ENCODE data around the gene RPAP3.
A peak's percentile ranks its signal among the peaks of the same experiment; 100 is the strongest.

The RPAP3 gene

GRCh38 chr12:47731723-47732122, 25.9 kb upstream of the RPAP3 start:
- Histone ChIP-seq H3K79me1 (replicated peaks; ENCODE audit: low read length, poor library complexity, severe bottlenecking) (no peaks in the 10 kb centered on the region), H2AFZ (ENCODE audit: low read depth, low read length) (no peak overlapping the region), H4K8ac (ENCODE audit: low read length) (no peak overlapping the region), H3K27ac (ENCODE audit: low read length, poor library complexity, severe bottlenecking) (no peak overlapping the region), H2BK15ac (ENCODE audit: low read depth, poor library complexity, severe bottlenecking) (no peak overlapping the region), H2BK120ac (ENCODE audit: low read depth, low read length) (no peak overlapping the region), H2AK5ac (ENCODE audit: low read length, severe bottlenecking) (no peak overlapping the region), H3K4me2 (ENCODE audit: low read length, poor library complexity, severe bottlenecking) (no peak overlapping the region), H3K14ac (ENCODE audit: low read length in 2 of 2) (no peak overlapping the region), H3K9ac (ENCODE audit: low read length) (no peak overlapping the region), H3K23ac (ENCODE audit: low read length in 2 of 2) (no peak overlapping the region), H4K91ac (ENCODE audit: low read length) (no peak overlapping the region), H3K27me3 (ENCODE audit: control insufficient read depth in 1 of 2, insufficient read depth in 1 of 2, low read length in 2 of 2) (no peaks in the 10 kb centered on the region), H3K36me3 (ENCODE audit: control insufficient read depth in 1 of 2, insufficient read depth in 2 of 2, low read depth in 1 of 2, low read length in 2 of 2) (peaks cover 0 to 18% of the 10 kb centered on the region in 2 experiments), H2BK5ac (ENCODE audit: low read depth, low read length, poor library complexity, severe bottlenecking) (no peak overlapping the region), H3K9me3 (ENCODE audit: control insufficient read depth, low read length) (no peaks in the 10 kb centered on the region), H3K4me1 (ENCODE audit: control insufficient read depth, insufficient read depth, low read depth, low read length) (peaks cover 17% of the 10 kb centered on the region), H3K18ac (ENCODE audit: low read depth in 1 of 2, low read length in 2 of 2) (no peak overlapping the region), H2BK12ac (ENCODE audit: low read length in 2 of 2) (no peak overlapping the region), H3K4me3 (ENCODE audit: insufficient read depth in 1 of 2, low read depth in 1 of 2, low read length in 2 of 2) (no peak overlapping the region), H3K4ac (ENCODE audit: low read depth in 1 of 2, low read length in 2 of 2) (no peak overlapping the region)
- WGBS: 83% methylated on average over 5 of the region's 5 CpGs
- DNase-seq: no peak

- Histone ChIP-seq H3K9ac (ENCODE audit: low read length) (no peak overlapping the region), H2BK12ac (ENCODE audit: low read length in 2 of 2) (no peak overlapping the region), H3K27me3 (ENCODE audit: control insufficient read depth in 1 of 2, insufficient read depth in 1 of 2, low read length in 2 of 2) (no peaks in the 10 kb centered on the region), H3K27ac (ENCODE audit: low read length, poor library complexity, severe bottlenecking) (no peak overlapping the region), H3K18ac (ENCODE audit: low read depth in 1 of 2, low read length in 2 of 2) (peak overlapping the region in 1 of 2 experiments; percentile 54), H3K23ac (ENCODE audit: low read length in 2 of 2) (no peak overlapping the region), H3K4ac (ENCODE audit: low read depth in 1 of 2, low read length in 2 of 2) (no peak overlapping the region), H2BK5ac (ENCODE audit: low read depth, low read length, poor library complexity, severe bottlenecking) (no peak overlapping the region), H3K36me3 (ENCODE audit: control insufficient read depth in 1 of 2, insufficient read depth in 2 of 2, low read depth in 1 of 2, low read length in 2 of 2) (peaks cover 0 to 5% of the 10 kb centered on the region in 2 experiments), H3K4me1 (ENCODE audit: control insufficient read depth, insufficient read depth, low read depth, low read length) (peaks cover 14% of the 10 kb centered on the region), H3K9me3 (ENCODE audit: control insufficient read depth, low read length) (no peaks in the 10 kb centered on the region), H3K79me1 (replicated peaks; ENCODE audit: low read length, poor library complexity, severe bottlenecking) (no peaks in the 10 kb centered on the region), H4K8ac (ENCODE audit: low read length) (no peak overlapping the region), H3K14ac (ENCODE audit: low read length in 2 of 2) (no peak overlapping the region), H3K4me3 (ENCODE audit: insufficient read depth in 1 of 2, low read depth in 1 of 2, low read length in 2 of 2) (no peak overlapping the region), H2BK15ac (ENCODE audit: low read depth, poor library complexity, severe bottlenecking) (no peak overlapping the region), H4K91ac (ENCODE audit: low read length) (no peak overlapping the region), H2AFZ (ENCODE audit: low read depth, low read length) (no peak overlapping the region), H2AK5ac (ENCODE audit: low read length, severe bottlenecking) (no peak overlapping the region), H3K4me2 (ENCODE audit: low read length, poor library complexity, severe bottlenecking) (no peak overlapping the region), H2BK120ac (ENCODE audit: low read depth, low read length) (no peak overlapping the region)
- no peak for DNase-seq
- 94% methylated on average over 6 of the region's 8 CpGs for WGBS
Observed at GRCh38 chr12:47730341-47730744, 24.5 kb upstream of the RPAP3 start.

GRCh38 chr12:47729233-47729632, 23.4 kb upstream of the RPAP3 start:
- Histone ChIP-seq H2BK12ac (ENCODE audit: low read length in 2 of 2) (no peak overlapping the region), H3K14ac (ENCODE audit: low read length in 2 of 2) (no peak overlapping the region), H3K9me3 (ENCODE audit: control insufficient read depth, low read length) (no peaks in the 10 kb centered on the region), H3K79me1 (replicated peaks; ENCODE audit: low read length, poor library complexity, severe bottlenecking) (no peaks in the 10 kb centered on the region), H2BK15ac (ENCODE audit: low read depth, poor library complexity, severe bottlenecking) (no peak overlapping the region), H3K9ac (ENCODE audit: low read length) (peak overlapping the region; percentile 2), H2BK120ac (ENCODE audit: low read depth, low read length) (no peak overlapping the region), H3K27ac (ENCODE audit: low read length, poor library complexity, severe bottlenecking) (no peak overlapping the region), H3K4me1 (ENCODE audit: control insufficient read depth, insufficient read depth, low read depth, low read length) (peaks cover 6% of the 10 kb centered on the region), H3K23ac (ENCODE audit: low read length in 2 of 2) (no peak overlapping the region), H2BK5ac (ENCODE audit: low read depth, low read length, poor library complexity, severe bottlenecking) (no peak overlapping the region), H3K18ac (ENCODE audit: low read depth in 1 of 2, low read length in 2 of 2) (no peak overlapping the region), H2AK5ac (ENCODE audit: low read length, severe bottlenecking) (no peak overlapping the region), H2AFZ (ENCODE audit: low read depth, low read length) (no peak overlapping the region), H3K27me3 (ENCODE audit: control insufficient read depth in 1 of 2, insufficient read depth in 1 of 2, low read length in 2 of 2) (no peaks in the 10 kb centered on the region), H3K36me3 (ENCODE audit: control insufficient read depth in 1 of 2, insufficient read depth in 2 of 2, low read depth in 1 of 2, low read length in 2 of 2) (peaks cover 0 to 5% of the 10 kb centered on the region in 2 experiments), H4K8ac (ENCODE audit: low read length) (no peak overlapping the region), H3K4ac (ENCODE audit: low read depth in 1 of 2, low read length in 2 of 2) (no peak overlapping the region), H3K4me3 (ENCODE audit: insufficient read depth in 1 of 2, low read depth in 1 of 2, low read length in 2 of 2) (no peak overlapping the region), H4K91ac (ENCODE audit: low read length) (no peak overlapping the region), H3K4me2 (ENCODE audit: low read length, poor library complexity, severe bottlenecking) (no peak overlapping the region)
- peak; percentile 65 for DNase-seq
- 67% methylated on average over 3 of the region's 3 CpGs for WGBS

GRCh38 chr12:47725893-47726292, 20.1 kb upstream of the RPAP3 start:
- H3K4me1 ChIP-seq (ENCODE audit: control insufficient read depth, insufficient read depth, low read depth, low read length): peaks cover 6% of the 10 kb centered on the region
- 40% methylated on average over 5 of the region's 5 CpGs for WGBS
- no peak overlapping the region for H2AK5ac ChIP-seq (ENCODE audit: low read length, severe bottlenecking)
- H3K18ac ChIP-seq (ENCODE audit: low read depth in 1 of 2, low read length in 2 of 2): no peak overlapping the region
- peak overlapping the region; percentile 4 for H2BK15ac ChIP-seq (ENCODE audit: low read depth, poor library complexity, severe bottlenecking)
- no peak overlapping the region for H2BK120ac ChIP-seq (ENCODE audit: low read depth, low read length)
- no peaks in the 10 kb centered on the region for H3K27me3 ChIP-seq (ENCODE audit: control insufficient read depth in 1 of 2, insufficient read depth in 1 of 2, low read length in 2 of 2)
- no peak overlapping the region for H2BK12ac ChIP-seq (ENCODE audit: low read length in 2 of 2)
- H3K9ac ChIP-seq (ENCODE audit: low read length): peak overlapping the region; percentile 73
- no peak overlapping the region for H3K23ac ChIP-seq (ENCODE audit: low read length in 2 of 2)
- peak; percentile 47 for DNase-seq
- H2AFZ ChIP-seq (ENCODE audit: low read depth, low read length): no peak overlapping the region
- H3K4me2 ChIP-seq (ENCODE audit: low read length, poor library complexity, severe bottlenecking): no peak overlapping the region
- no peak overlapping the region for H2BK5ac ChIP-seq (ENCODE audit: low read depth, low read length, poor library complexity, severe bottlenecking)
- peaks cover 0 to 8% of the 10 kb centered on the region in 2 experiments for H3K36me3 ChIP-seq (ENCODE audit: control insufficient read depth in 1 of 2, insufficient read depth in 2 of 2, low read depth in 1 of 2, low read length in 2 of 2)
- H3K4me3 ChIP-seq (ENCODE audit: insufficient read depth in 1 of 2, low read depth in 1 of 2, low read length in 2 of 2): peak overlapping the region in 1 of 2 experiments; percentile 52
- no peaks in the 10 kb centered on the region for H3K9me3 ChIP-seq (ENCODE audit: control insufficient read depth, low read length)
- no peak overlapping the region for H3K4ac ChIP-seq (ENCODE audit: low read depth in 1 of 2, low read length in 2 of 2)
- H3K14ac ChIP-seq (ENCODE audit: low read length in 2 of 2): no peak overlapping the region
- H4K8ac ChIP-seq (ENCODE audit: low read length): no peak overlapping the region
- H3K79me1 ChIP-seq (replicated peaks; ENCODE audit: low read length, poor library complexity, severe bottlenecking): no peaks in the 10 kb centered on the region
- H4K91ac ChIP-seq (ENCODE audit: low read length): no peak overlapping the region
- no peak overlapping the region for H3K27ac ChIP-seq (ENCODE audit: low read length, poor library complexity, severe bottlenecking)
